HCT116 (cell line): ENCODE measurements around the gene CPNE5. TPM values are rescaled to one million over a fixed set of nuclear protein-coding genes. Genes with fewer than 3 reads are reported as not detected.

Source experiments
- ATAC-seq: fragments of 200-7000 bp; cut with Tn5 transposase; 2 replicates; pipeline ENCODE4 v1.9.1; 2020; ENCODE audit warnings: mild to moderate bottlenecking, moderate library complexity
- BruUV-seq: library from RNA; stranded (reverse); fragments of 400-500 nt; replicated peaks from 2 replicates; lab custom pipeline; 2021; lab: Mats Ljungman, UMichigan
- CTCF ChIA-PET: fragments of 300-600 bp; sonication (Branson Sonifier 250); formaldehyde crosslinking; loops from one replicate; lab custom pipeline; 2021; ENCODE audit warnings: antibody characterized with exemption; lab: Charles Lee
- POLR2A ChIA-PET: fragments of 300-600, 350-600 bp; sonication (Branson Sonifier 250); formaldehyde crosslinking; loops from one replicate; lab custom pipeline; 2021; ENCODE audit warnings: antibody characterized with exemption; lab: Charles Lee
- RAD21 ChIA-PET, 2 experiments: fragments of 300-600 bp; sonication (Branson Sonifier 250); formaldehyde crosslinking; loops; one replicate each; lab custom pipeline; 2023; ENCODE audit warnings: low total read pairs in 2 of 2; ENCODE audit not compliant: uncharacterized antibody in 2 of 2, unreplicated experiment in 2 of 2, low non-redundant PET in 1 of 2; lab: Charles Lee
- DNase-seq: peaks from one replicate; pipeline ENCODE4 v3.0.0-alpha.2; 2010; ENCODE audit warnings: low read depth, low spot score
- H2AFZ ChIP-seq: fragments of 200-600 bp; shearing (Covaris generic), sonication (generic); 2 replicates; pipeline ENCODE4 v1.6.1; 2017; ENCODE audit warnings: low read depth, mixed run types, mixed read lengths, antibody characterized with exemption, low read length; ENCODE audit not compliant: poor library complexity, severe bottlenecking
- H3K27ac ChIP-seq: 2 replicates; pipeline ENCODE4 v1.5.1; 2012; ENCODE audit warnings: low read depth, low read length
- H3K27me3 ChIP-seq: fragments of 200-600 bp; sonication (generic); 2 replicates; pipeline ENCODE4 v1.6.1; 2016; ENCODE audit warnings: mixed run types, low read length, mixed read lengths; ENCODE audit not compliant: insufficient read depth
- H3K36me3 ChIP-seq, 2 experiments: fragments of 200-500 bp in 1 of 2; fragments of 200-600 bp in 1 of 2; sonication (Bioruptor generic) in 1 of 2; sonication (generic) in 1 of 2; 2 replicates each; pipeline versions ENCODE4 v1.5.1 to v1.6.1; 2014 to 2016; ENCODE audit warnings: low read length in 2 of 2, inconsistent platforms in 1 of 2, mixed read lengths in 1 of 2, mixed run types in 1 of 2; ENCODE audit not compliant: insufficient read depth in 2 of 2, control insufficient read depth in 1 of 2
- H3K4me1 ChIP-seq, 2 experiments: fragments of 200-600 bp in 1 of 2; sonication (generic) in 1 of 2; 2 replicates each; pipeline versions ENCODE4 v1.5.1 to v1.6.1; 2012 to 2017; ENCODE audit warnings: low read length in 2 of 2, inconsistent platforms in 1 of 2, mild to moderate bottlenecking in 1 of 2, mixed read lengths in 1 of 2, mixed run types in 1 of 2, moderate library complexity in 1 of 2; ENCODE audit not compliant: insufficient read depth in 2 of 2, control insufficient read depth in 1 of 2
- H3K4me2 ChIP-seq: fragments of 200-600 bp; sonication (generic); 2 replicates; pipeline ENCODE4 v1.6.1; 2017; ENCODE audit warnings: mixed run types, low read length, mixed read lengths
- H3K4me3 ChIP-seq, 2 experiments: fragments of 200-600 bp in 1 of 2; sonication (generic) in 1 of 2; replicated peaks in 1 of 2; 2 replicates each; pipeline ENCODE4 v1.5.1; 2011 to 2016; ENCODE audit warnings: low read length in 2 of 2, control low read depth in 1 of 2, low read depth in 1 of 2, mild to moderate bottlenecking in 1 of 2, mixed read lengths in 1 of 2, mixed run types in 1 of 2
- H3K79me2 ChIP-seq: fragments of 200-600 bp; sonication (generic); 2 replicates; pipeline ENCODE4 v1.6.1; 2017; ENCODE audit warnings: mild to moderate bottlenecking, mixed run types, low read length, moderate library complexity, mixed read lengths; ENCODE audit not compliant: insufficient read depth
- H3K9ac ChIP-seq: fragments of 200-600 bp; sonication (generic); 2 replicates; pipeline ENCODE4 v1.6.1; 2016; ENCODE audit warnings: low read length, mixed read lengths
- H3K9me2 ChIP-seq: fragments of 200-600 bp; sonication (generic), shearing (Covaris generic); 2 replicates; pipeline ENCODE4 v1.6.1; 2017; ENCODE audit warnings: mixed run types, mild to moderate bottlenecking, moderate library complexity; ENCODE audit not compliant: insufficient read depth
- H3K9me3 ChIP-seq, 2 experiments: fragments of 200-500 bp in 1 of 2; fragments of 200-600 bp in 1 of 2; sonication (Bioruptor generic) in 1 of 2; sonication (generic) in 1 of 2; 2 replicates each; pipeline ENCODE4 v1.6.1; 2014 to 2017; ENCODE audit warnings: low read length in 2 of 2, mixed read lengths in 2 of 2, inconsistent platforms in 1 of 2, low read depth in 1 of 2, mild to moderate bottlenecking in 1 of 2, mixed run types in 1 of 2, moderate library complexity in 1 of 2; ENCODE audit not compliant: control insufficient read depth in 1 of 2, insufficient read depth in 1 of 2
- H4K20me1 ChIP-seq: fragments of 200-600 bp; sonication (generic), shearing (Covaris generic); 2 replicates; pipeline ENCODE4 v1.6.1; 2017; ENCODE audit warnings: mixed run types, mild to moderate bottlenecking, moderate library complexity; ENCODE audit not compliant: insufficient read depth
- CBX3 ChIP-seq: IDR thresholded peaks from 2 replicates; pipeline ENCODE4 v1.6.1; 2012; ENCODE audit warnings: low read depth
- EGR1 ChIP-seq: IDR thresholded peaks from 2 replicates; pipeline ENCODE4 v1.6.1; 2012; ENCODE audit warnings: low read depth
- FOSL1 ChIP-seq: IDR thresholded peaks from 2 replicates; pipeline ENCODE4 v1.6.1; 2012; ENCODE audit warnings: low read depth
- JUND ChIP-seq: IDR thresholded peaks from 2 replicates; pipeline ENCODE4 v1.6.1; 2012
- RAD21 ChIP-seq: IDR thresholded peaks from 2 replicates; pipeline ENCODE4 v1.6.1; 2012; ENCODE audit warnings: low read depth, mild to moderate bottlenecking
- SIN3A ChIP-seq: IDR thresholded peaks from 2 replicates; pipeline ENCODE4 v1.6.1; 2012; ENCODE audit warnings: low read depth
- SRF ChIP-seq: IDR thresholded peaks from 2 replicates; pipeline ENCODE4 v1.6.1; 2012; ENCODE audit warnings: low read depth
- TCF7L2 ChIP-seq: IDR thresholded peaks from 2 replicates; pipeline ENCODE4 v1.7.0; 2011; ENCODE audit warnings: borderline replicate concordance, inconsistent platforms; ENCODE audit not compliant: insufficient read depth, insufficient read length; ENCODE audit errors: extremely low read depth
- YY1 ChIP-seq: IDR thresholded peaks from 2 replicates; pipeline ENCODE4 v1.6.1; 2011; ENCODE audit warnings: low read length, low read depth, moderate library complexity, mild to moderate bottlenecking; ENCODE audit not compliant: insufficient replicate concordance; ENCODE audit errors: extremely low read depth
- ZNF274 ChIP-seq: fragments of 200-500 bp; sonication (Bioruptor generic); IDR thresholded peaks from 2 replicates; pipeline ENCODE4 v1.6.1; 2014; ENCODE audit warnings: mild to moderate bottlenecking, low read depth, low read length, inconsistent platforms
- intact Hi-C: fragments of 100-400 bp; cut with micrococcal nuclease; formaldehyde crosslinking; loops from 2 replicates; pipeline ENCODE4 v1.10.0; 2022
- total RNA-seq: library from RNA; stranded (reverse); gene quantifications from one replicate; pipeline ENCODE4 v1.2.1, GENCODE V29; 2021; ENCODE audit not compliant: unreplicated experiment
- TF ChIP-seq, protein P1 (sequence below): IDR thresholded peaks from 2 replicates; pipeline ENCODE4 v1.6.1; 2012
- TF ChIP-seq, protein P2 (sequence below): IDR thresholded peaks from 2 replicates; pipeline ENCODE4 v1.6.1; 2012
- TF ChIP-seq, protein P3 (sequence below): IDR thresholded peaks from 2 replicates; pipeline ENCODE4 v1.6.1; 2012; ENCODE audit warnings: low read depth
- TF ChIP-seq, protein P4 (sequence below), 3 experiments: fragments of 200-600 bp in 1 of 3; sonication (generic) in 1 of 3; IDR thresholded peaks in 2 of 3; conservative IDR thresholded peaks in 1 of 3; 2 replicates each; pipeline ENCODE4 v1.5.1; 2012 to 2017; ENCODE audit warnings: low read depth in 2 of 3, low read length in 2 of 3, antibody characterized with exemption in 1 of 3, borderline replicate concordance in 1 of 3, control low read depth in 1 of 3, mild to moderate bottlenecking in 1 of 3, mixed read lengths in 1 of 3, mixed run types in 1 of 3, moderate library complexity in 1 of 3; ENCODE audit not compliant: insufficient read depth in 1 of 3

Gene CPNE5
- total RNA-seq, 1 experiment from 2014 or later: not detected

DNA sequence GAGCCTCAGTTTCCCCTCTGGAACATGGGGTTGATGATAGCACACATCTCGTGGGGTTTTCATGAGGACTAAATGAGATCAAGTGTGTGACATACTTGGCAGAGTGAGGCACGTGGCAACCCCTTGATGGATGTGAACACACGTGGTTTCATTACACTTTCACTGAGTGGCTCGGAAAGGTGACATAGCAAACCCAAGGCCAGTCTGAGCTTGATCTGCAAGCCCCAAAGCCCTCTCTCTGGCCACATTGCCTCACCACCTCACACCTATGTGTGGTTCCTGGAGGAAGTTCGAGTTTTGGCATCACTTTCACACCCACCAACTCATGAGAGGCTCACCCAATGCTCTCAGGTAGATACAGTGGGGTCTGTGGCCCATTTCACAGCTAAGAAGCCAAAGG is 60.0 kb downstream of the CPNE5 start:
- Histone ChIP-seq H3K4me1 (no peaks in the 10 kb centered on the region), H3K27me3 (peaks cover 6% of the 10 kb centered on the region; the same call in 1 of the 2 replicates), H4K20me1 (no peaks in the 10 kb centered on the region), H3K9ac (no peak overlapping the region), H3K9me3 (no peaks in the 10 kb centered on the region), H2AFZ (no peak overlapping the region), H3K4me2 (no peak overlapping the region), H3K36me3 (no peaks in the 10 kb centered on the region), H3K9me2 (no peaks in the 10 kb centered on the region), H3K4me3 (no peak overlapping the region), H3K27ac (no peak overlapping the region), H3K79me2 (no peaks in the 10 kb centered on the region)
- intact Hi-C loops: no loop called here
- ChIA-PET CTCF (no interaction called here), RAD21 (no interaction called here), POLR2A (no interaction called here)
- DNase-seq (no peak), ATAC-seq (no peak)
- no peak for TF ChIP-seq ZNF274
- TF ChIP-seq, protein P1, sequence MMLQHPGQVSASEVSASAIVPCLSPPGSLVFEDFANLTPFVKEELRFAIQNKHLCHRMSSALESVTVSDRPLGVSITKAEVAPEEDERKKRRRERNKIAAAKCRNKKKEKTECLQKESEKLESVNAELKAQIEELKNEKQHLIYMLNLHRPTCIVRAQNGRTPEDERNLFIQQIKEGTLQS: no peak
- TF ChIP-seq SRF: no peak
- TF ChIP-seq, protein P2, sequence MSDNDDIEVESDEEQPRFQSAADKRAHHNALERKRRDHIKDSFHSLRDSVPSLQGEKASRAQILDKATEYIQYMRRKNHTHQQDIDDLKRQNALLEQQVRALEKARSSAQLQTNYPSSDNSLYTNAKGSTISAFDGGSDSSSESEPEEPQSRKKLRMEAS: no peak
- TF ChIP-seq YY1: no peak
- TF ChIP-seq SIN3A: no peak
- TF ChIP-seq, protein P3, sequence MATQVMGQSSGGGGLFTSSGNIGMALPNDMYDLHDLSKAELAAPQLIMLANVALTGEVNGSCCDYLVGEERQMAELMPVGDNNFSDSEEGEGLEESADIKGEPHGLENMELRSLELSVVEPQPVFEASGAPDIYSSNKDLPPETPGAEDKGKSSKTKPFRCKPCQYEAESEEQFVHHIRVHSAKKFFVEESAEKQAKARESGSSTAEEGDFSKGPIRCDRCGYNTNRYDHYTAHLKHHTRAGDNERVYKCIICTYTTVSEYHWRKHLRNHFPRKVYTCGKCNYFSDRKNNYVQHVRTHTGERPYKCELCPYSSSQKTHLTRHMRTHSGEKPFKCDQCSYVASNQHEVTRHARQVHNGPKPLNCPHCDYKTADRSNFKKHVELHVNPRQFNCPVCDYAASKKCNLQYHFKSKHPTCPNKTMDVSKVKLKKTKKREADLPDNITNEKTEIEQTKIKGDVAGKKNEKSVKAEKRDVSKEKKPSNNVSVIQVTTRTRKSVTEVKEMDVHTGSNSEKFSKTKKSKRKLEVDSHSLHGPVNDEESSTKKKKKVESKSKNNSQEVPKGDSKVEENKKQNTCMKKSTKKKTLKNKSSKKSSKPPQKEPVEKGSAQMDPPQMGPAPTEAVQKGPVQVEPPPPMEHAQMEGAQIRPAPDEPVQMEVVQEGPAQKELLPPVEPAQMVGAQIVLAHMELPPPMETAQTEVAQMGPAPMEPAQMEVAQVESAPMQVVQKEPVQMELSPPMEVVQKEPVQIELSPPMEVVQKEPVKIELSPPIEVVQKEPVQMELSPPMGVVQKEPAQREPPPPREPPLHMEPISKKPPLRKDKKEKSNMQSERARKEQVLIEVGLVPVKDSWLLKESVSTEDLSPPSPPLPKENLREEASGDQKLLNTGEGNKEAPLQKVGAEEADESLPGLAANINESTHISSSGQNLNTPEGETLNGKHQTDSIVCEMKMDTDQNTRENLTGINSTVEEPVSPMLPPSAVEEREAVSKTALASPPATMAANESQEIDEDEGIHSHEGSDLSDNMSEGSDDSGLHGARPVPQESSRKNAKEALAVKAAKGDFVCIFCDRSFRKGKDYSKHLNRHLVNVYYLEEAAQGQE: no peak
- TF ChIP-seq FOSL1: no peak
- TF ChIP-seq JUND: no peak
- TF ChIP-seq EGR1: no peak
- TF ChIP-seq RAD21: no peak
- TF ChIP-seq TCF7L2: no peak
- TF ChIP-seq, protein P4, sequence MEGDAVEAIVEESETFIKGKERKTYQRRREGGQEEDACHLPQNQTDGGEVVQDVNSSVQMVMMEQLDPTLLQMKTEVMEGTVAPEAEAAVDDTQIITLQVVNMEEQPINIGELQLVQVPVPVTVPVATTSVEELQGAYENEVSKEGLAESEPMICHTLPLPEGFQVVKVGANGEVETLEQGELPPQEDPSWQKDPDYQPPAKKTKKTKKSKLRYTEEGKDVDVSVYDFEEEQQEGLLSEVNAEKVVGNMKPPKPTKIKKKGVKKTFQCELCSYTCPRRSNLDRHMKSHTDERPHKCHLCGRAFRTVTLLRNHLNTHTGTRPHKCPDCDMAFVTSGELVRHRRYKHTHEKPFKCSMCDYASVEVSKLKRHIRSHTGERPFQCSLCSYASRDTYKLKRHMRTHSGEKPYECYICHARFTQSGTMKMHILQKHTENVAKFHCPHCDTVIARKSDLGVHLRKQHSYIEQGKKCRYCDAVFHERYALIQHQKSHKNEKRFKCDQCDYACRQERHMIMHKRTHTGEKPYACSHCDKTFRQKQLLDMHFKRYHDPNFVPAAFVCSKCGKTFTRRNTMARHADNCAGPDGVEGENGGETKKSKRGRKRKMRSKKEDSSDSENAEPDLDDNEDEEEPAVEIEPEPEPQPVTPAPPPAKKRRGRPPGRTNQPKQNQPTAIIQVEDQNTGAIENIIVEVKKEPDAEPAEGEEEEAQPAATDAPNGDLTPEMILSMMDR (IDR thresholded peaks at IDR 0.05 in 2 of 3, conservative IDR thresholded peaks at IDR 0.05 in 1 of 3; ENCODE audit: borderline replicate concordance in 1 of 3, insufficient read depth in 1 of 3, low read depth in 2 of 3, low read length in 2 of 3): no peak
- TF ChIP-seq CBX3: no peak
- no TSS peak for BruUV-seq
